WTC11 (cell line): ENCODE data around the gene SYTL2. TPM values are rescaled to one million over a fixed set of nuclear protein-coding genes. Genes with fewer than 3 reads are reported as not detected.

Experiments used
- ATAC-seq: fragments of 200-7000 bp; cut with Tn5 transposase; 2 replicates; pipeline ENCODE4 v1.10.0; 2021; ENCODE audit warnings: mild to moderate bottlenecking, moderate library complexity
- CTCF ChIA-PET: fragments of 300-600 bp; sonication (Branson Sonifier 250); formaldehyde crosslinking; loops from one replicate; lab custom pipeline; 2021; ENCODE audit warnings: antibody characterized with exemption; lab: Charles Lee
- POLR2A ChIA-PET: fragments of 350-600 bp; sonication (Branson Sonifier 250); formaldehyde crosslinking; loops from one replicate; lab custom pipeline; 2021; ENCODE audit warnings: antibody characterized with exemption; lab: Charles Lee
- DNase-seq: peaks from one replicate; pipeline ENCODE4 v3.0.0; 2021; ENCODE audit warnings: low spot score
- H3K27ac Mint-ChIP-seq: 2 replicates; pipeline ENCODE4 v1.8.0; 2021; ENCODE audit warnings: mixed read lengths
- H3K27me3 Mint-ChIP-seq: 2 replicates; pipeline ENCODE4 v1.8.0; 2021; ENCODE audit warnings: low read depth, mild to moderate bottlenecking, moderate library complexity, mixed read lengths
- H3K36me3 Mint-ChIP-seq: 2 replicates; pipeline ENCODE4 v1.8.0; 2021; ENCODE audit warnings: mixed read lengths
- H3K4me1 Mint-ChIP-seq: 2 replicates; pipeline ENCODE4 v1.8.0; 2022; ENCODE audit warnings: mixed read lengths
- H3K4me3 Mint-ChIP-seq: 2 replicates; pipeline ENCODE4 v1.8.0; 2021; ENCODE audit warnings: mild to moderate bottlenecking, moderate library complexity, mixed read lengths
- H3K9me3 Mint-ChIP-seq: 2 replicates; pipeline ENCODE4 v1.8.0; 2021; ENCODE audit warnings: mixed read lengths
- ELF4 ChIP-seq: sonication (generic); formaldehyde crosslinking; IDR thresholded peaks from 2 replicates; pipeline ENCODE4 v1.8.1; 2022; ENCODE audit warnings: low read depth, mild to moderate bottlenecking, moderate library complexity, missing genetic modification reagents
- FOXJ3 ChIP-seq: sonication (generic); formaldehyde crosslinking; IDR thresholded peaks from 2 replicates; pipeline ENCODE4 v1.9.0; 2021; ENCODE audit warnings: missing genetic modification reagents, mild to moderate bottlenecking, borderline replicate concordance
- MXD4 ChIP-seq: fragments of 250-450 bp; sonication (Bioruptor Pico); IDR thresholded peaks from 2 replicates; pipeline ENCODE4 v1.8.0; 2021; ENCODE audit warnings: mild to moderate bottlenecking, moderate library complexity, borderline replicate concordance
- NFATC4 ChIP-seq: fragments of 250-450 bp; sonication (Bioruptor Pico); IDR thresholded peaks from 2 replicates; pipeline ENCODE4 v1.9.0; 2021; ENCODE audit warnings: mild to moderate bottlenecking
- NFE2L1 ChIP-seq: sonication (generic); formaldehyde crosslinking; IDR thresholded peaks from 2 replicates; pipeline ENCODE4 v1.8.1; 2023; ENCODE audit warnings: missing genetic modification reagents
- NR2C2 ChIP-seq: sonication (generic); formaldehyde crosslinking; IDR thresholded peaks from 2 replicates; pipeline ENCODE4 v1.8.0; 2022; ENCODE audit warnings: mild to moderate bottlenecking, missing genetic modification reagents
- PRDM15 ChIP-seq: sonication (generic); formaldehyde crosslinking; IDR thresholded peaks from 2 replicates; pipeline ENCODE4 v1.8.0; 2022; ENCODE audit warnings: missing genetic modification reagents
- STAT6 ChIP-seq: sonication (generic); formaldehyde crosslinking; conservative IDR thresholded peaks from 2 replicates; pipeline ENCODE4 v1.8.1; 2023; ENCODE audit warnings: mild to moderate bottlenecking, low read depth, missing genetic modification reagents, moderate library complexity
- TEAD4 ChIP-seq: sonication (generic); formaldehyde crosslinking; IDR thresholded peaks from 2 replicates; pipeline ENCODE4 v1.8.0; 2022; ENCODE audit warnings: mild to moderate bottlenecking, missing genetic modification reagents
- ZBTB21 ChIP-seq: sonication (generic); formaldehyde crosslinking; IDR thresholded peaks from 2 replicates; pipeline ENCODE4 v1.8.1; 2023; ENCODE audit warnings: mild to moderate bottlenecking, missing genetic modification reagents, borderline replicate concordance
- ZMAT4 ChIP-seq: fragments of 250-450 bp; sonication (Bioruptor Pico); IDR thresholded peaks from 2 replicates; pipeline ENCODE4 v1.9.0; 2021; ENCODE audit warnings: mild to moderate bottlenecking
- ZNF138 ChIP-seq: sonication (generic); formaldehyde crosslinking; conservative IDR thresholded peaks from 2 replicates; pipeline ENCODE4 v1.8.1; 2022; ENCODE audit warnings: mild to moderate bottlenecking, moderate library complexity, missing genetic modification reagents
- ZNF219 ChIP-seq: sonication (generic); formaldehyde crosslinking; IDR thresholded peaks from 2 replicates; pipeline ENCODE4 v1.8.0; 2023; ENCODE audit warnings: missing genetic modification reagents, mild to moderate bottlenecking, borderline replicate concordance
- ZNF416 ChIP-seq: fragments of 250-450 bp; sonication (Bioruptor Pico); IDR thresholded peaks from 2 replicates; pipeline ENCODE4 v1.9.0; 2021; ENCODE audit warnings: mild to moderate bottlenecking, inconsistent platforms
- total RNA-seq: library from RNA; stranded (reverse); gene quantifications from 3 replicates; pipeline ENCODE4 v1.2.3, GENCODE V29; 2021
- TF ChIP-seq, protein P1 (sequence below): sonication (generic); formaldehyde crosslinking; IDR thresholded peaks from 2 replicates; pipeline ENCODE4 v1.8.0; 2023; ENCODE audit warnings: missing genetic modification reagents, mild to moderate bottlenecking, borderline replicate concordance
- TF ChIP-seq, protein P2 (sequence below): sonication (generic); formaldehyde crosslinking; IDR thresholded peaks from 2 replicates; pipeline ENCODE4 v1.8.0; 2023; ENCODE audit warnings: mild to moderate bottlenecking, missing genetic modification reagents
- TF ChIP-seq, protein P3 (sequence below): sonication (generic); formaldehyde crosslinking; IDR thresholded peaks from 2 replicates; pipeline ENCODE4 v1.8.0; 2023; ENCODE audit warnings: missing genetic modification reagents

The SYTL2 gene
- total RNA-seq, 1 experiment from 2014 or later: 7.1 TPM

GRCh38 chr11:85755285-85755684, 55.7 kb downstream of the SYTL2 start:
- CTCF ChIA-PET: interaction anchor here (0.6 kb wide), 1 partner anchor 127 kb away, joined by 3 read pairs; the partner anchor contains the start of gene TMEM126B

More at GRCh38 chr11:85755285-85755684, 55.7 kb downstream of the SYTL2 start:
- TF ChIP-seq STAT6 (no peak), ZBTB21 (CRISPR knock-in tag) (no peak), ZNF138 (CRISPR knock-in tag) (no peak), PRDM15 (no peak), NFATC4 (CRISPR knock-in tag) (no peak), TEAD4 (CRISPR knock-in tag) (no peak), MXD4 (CRISPR knock-in tag) (no peak), ZMAT4 (CRISPR knock-in tag) (no peak), ELF4 (CRISPR knock-in tag) (no peak), FOXJ3 (CRISPR knock-in tag) (no peak), ZNF219 (no peak), ZNF416 (CRISPR knock-in tag) (no peak), NR2C2 (no peak), NFE2L1 (CRISPR knock-in tag) (no peak)
- TF ChIP-seq, protein P1, sequence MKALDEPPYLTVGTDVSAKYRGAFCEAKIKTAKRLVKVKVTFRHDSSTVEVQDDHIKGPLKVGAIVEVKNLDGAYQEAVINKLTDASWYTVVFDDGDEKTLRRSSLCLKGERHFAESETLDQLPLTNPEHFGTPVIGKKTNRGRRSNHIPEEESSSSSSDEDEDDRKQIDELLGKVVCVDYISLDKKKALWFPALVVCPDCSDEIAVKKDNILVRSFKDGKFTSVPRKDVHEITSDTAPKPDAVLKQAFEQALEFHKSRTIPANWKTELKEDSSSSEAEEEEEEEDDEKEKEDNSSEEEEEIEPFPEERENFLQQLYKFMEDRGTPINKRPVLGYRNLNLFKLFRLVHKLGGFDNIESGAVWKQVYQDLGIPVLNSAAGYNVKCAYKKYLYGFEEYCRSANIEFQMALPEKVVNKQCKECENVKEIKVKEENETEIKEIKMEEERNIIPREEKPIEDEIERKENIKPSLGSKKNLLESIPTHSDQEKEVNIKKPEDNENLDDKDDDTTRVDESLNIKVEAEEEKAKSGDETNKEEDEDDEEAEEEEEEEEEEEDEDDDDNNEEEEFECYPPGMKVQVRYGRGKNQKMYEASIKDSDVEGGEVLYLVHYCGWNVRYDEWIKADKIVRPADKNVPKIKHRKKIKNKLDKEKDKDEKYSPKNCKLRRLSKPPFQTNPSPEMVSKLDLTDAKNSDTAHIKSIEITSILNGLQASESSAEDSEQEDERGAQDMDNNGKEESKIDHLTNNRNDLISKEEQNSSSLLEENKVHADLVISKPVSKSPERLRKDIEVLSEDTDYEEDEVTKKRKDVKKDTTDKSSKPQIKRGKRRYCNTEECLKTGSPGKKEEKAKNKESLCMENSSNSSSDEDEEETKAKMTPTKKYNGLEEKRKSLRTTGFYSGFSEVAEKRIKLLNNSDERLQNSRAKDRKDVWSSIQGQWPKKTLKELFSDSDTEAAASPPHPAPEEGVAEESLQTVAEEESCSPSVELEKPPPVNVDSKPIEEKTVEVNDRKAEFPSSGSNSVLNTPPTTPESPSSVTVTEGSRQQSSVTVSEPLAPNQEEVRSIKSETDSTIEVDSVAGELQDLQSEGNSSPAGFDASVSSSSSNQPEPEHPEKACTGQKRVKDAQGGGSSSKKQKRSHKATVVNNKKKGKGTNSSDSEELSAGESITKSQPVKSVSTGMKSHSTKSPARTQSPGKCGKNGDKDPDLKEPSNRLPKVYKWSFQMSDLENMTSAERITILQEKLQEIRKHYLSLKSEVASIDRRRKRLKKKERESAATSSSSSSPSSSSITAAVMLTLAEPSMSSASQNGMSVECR (CRISPR knock-in tag): no peak
- TF ChIP-seq, protein P2, sequence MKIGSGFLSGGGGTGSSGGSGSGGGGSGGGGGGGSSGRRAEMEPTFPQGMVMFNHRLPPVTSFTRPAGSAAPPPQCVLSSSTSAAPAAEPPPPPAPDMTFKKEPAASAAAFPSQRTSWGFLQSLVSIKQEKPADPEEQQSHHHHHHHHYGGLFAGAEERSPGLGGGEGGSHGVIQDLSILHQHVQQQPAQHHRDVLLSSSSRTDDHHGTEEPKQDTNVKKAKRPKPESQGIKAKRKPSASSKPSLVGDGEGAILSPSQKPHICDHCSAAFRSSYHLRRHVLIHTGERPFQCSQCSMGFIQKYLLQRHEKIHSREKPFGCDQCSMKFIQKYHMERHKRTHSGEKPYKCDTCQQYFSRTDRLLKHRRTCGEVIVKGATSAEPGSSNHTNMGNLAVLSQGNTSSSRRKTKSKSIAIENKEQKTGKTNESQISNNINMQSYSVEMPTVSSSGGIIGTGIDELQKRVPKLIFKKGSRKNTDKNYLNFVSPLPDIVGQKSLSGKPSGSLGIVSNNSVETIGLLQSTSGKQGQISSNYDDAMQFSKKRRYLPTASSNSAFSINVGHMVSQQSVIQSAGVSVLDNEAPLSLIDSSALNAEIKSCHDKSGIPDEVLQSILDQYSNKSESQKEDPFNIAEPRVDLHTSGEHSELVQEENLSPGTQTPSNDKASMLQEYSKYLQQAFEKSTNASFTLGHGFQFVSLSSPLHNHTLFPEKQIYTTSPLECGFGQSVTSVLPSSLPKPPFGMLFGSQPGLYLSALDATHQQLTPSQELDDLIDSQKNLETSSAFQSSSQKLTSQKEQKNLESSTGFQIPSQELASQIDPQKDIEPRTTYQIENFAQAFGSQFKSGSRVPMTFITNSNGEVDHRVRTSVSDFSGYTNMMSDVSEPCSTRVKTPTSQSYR (CRISPR knock-in tag): no peak
- TF ChIP-seq, protein P3, sequence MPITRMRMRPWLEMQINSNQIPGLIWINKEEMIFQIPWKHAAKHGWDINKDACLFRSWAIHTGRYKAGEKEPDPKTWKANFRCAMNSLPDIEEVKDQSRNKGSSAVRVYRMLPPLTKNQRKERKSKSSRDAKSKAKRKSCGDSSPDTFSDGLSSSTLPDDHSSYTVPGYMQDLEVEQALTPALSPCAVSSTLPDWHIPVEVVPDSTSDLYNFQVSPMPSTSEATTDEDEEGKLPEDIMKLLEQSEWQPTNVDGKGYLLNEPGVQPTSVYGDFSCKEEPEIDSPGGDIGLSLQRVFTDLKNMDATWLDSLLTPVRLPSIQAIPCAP (CRISPR knock-in tag): no peak
- H3K4me1 Mint-ChIP-seq: peaks cover 30% of the 10 kb centered on the region
- H3K36me3 Mint-ChIP-seq: no peaks in the 10 kb centered on the region
- peaks cover 8% of the 10 kb centered on the region for H3K27me3 Mint-ChIP-seq
- no peak overlapping the region for H3K27ac Mint-ChIP-seq
- ATAC-seq (no peak), DNase-seq (no peak)
- POLR2A ChIA-PET: no interaction called here
- no peaks in the 10 kb centered on the region for H3K9me3 Mint-ChIP-seq
- H3K4me3 Mint-ChIP-seq: no peak overlapping the region
